Measurements from ENCODE around the gene CINP. TPM values are rescaled to one million over a fixed set of nuclear protein-coding genes. Genes with fewer than 3 reads are reported as not detected.
"Not testable (repeated sequence)": the region's sequence is repeated elsewhere in the genome, so short reads cannot be mapped to it uniquely, and the experiment has no call there.

CINP gene
- total RNA-seq, 1 donor from 2014 or later: 33.7 TPM

DNA sequence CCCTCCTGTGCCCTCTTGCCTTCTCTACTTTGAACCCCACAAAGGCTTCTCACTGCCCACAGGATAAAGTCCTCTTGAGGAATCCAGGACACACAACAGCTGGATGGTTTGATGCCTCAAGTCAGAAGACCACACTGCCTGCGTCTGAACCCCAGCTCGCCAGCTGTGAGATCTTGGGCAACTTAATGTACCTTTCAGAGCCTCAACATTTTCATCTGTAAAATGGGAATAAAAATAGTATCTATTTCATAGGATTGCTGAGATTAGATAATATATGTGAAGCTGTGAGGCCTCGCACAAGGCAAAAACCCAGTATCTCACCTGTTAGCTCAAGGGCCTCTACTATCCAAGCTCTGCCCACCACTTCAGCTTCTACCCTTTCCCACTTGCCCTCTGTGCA, 2.3 kb downstream of the CINP start:
- intact Hi-C loops (cut with micrococcal nuclease): no loop called here
- DNase-seq (no peak), ATAC-seq (no peak)

- ATAC-seq (no peak), DNase-seq (no peak)
- intact Hi-C loops (cut with micrococcal nuclease): no loop called here
These were observed 3.3 kb downstream of the CINP start for GRCh38 chr14:102359341-102359740.

GRCh38 chr14:102356280-102356679, 6.4 kb downstream of the CINP start:
- DNase-seq (no peak), ATAC-seq (no peak)
- intact Hi-C loops (cut with micrococcal nuclease): no loop called here

DNA sequence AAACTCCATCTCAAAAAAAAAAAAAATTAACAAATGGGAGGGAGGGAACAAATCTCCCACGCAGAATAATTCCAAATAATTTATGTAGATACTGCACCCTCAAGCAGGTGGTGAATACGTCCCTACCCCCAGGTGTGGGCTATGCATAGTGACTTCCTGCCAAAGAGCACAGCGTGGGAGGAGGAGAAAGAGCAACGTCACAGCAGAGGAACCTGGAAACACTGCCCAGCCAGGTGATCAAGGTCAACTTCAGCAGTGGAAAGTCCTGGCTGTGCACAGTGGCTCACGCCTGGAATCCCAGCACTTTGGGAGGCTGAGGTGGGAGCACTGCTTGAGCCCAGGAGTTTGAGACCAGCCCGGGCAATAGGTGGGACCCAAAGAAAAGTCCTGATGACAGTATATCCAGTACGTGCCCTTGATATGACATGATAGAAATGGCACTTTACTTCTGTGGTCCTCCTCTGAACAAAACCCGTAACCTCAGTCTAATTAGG, 9.5 kb downstream of the CINP start:
- intact Hi-C loops (cut with micrococcal nuclease): no loop called here
- ATAC-seq (no peak), DNase-seq (no peak)

DNA sequence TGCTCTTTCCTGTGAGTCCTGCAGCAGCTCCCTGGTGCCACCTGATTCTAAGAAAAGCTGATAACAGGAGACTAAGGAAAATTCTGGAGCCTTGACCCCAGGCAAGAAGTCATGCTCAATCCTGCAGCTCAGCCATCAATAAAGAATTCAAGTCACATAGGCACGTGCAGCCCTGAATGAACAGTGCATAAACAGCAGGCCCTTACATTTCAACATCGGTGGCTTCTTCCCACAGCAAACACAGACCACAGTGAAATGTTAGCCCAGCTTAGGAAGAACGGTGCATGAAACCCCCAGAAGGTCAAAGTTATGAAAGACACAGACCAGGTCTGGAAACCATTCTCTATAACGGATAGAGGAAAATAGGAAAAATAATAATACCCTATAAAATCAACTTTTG, 10.5 kb downstream of the CINP start:
- ATAC-seq: no peak
- intact Hi-C loops (cut with micrococcal nuclease): no loop called here
- no peak for DNase-seq

- peak; percentile 57 for ATAC-seq
- not testable (repeated sequence) for DNase-seq
These were observed 11.1 kb downstream of the CINP start for GRCh38 chr14:102351593-102351992.

GRCh38 chr14:102351023-102351422, 11.7 kb downstream of the CINP start:
- ATAC-seq (peak; percentile 76), DNase-seq (peak; percentile 46)
- intact Hi-C loops (cut with micrococcal nuclease): no loop called here

More at GRCh38 chr14:102351593-102351992, 11.1 kb downstream of the CINP start:
- intact Hi-C loops (cut with micrococcal nuclease): not testable (repeated sequence)

DNA sequence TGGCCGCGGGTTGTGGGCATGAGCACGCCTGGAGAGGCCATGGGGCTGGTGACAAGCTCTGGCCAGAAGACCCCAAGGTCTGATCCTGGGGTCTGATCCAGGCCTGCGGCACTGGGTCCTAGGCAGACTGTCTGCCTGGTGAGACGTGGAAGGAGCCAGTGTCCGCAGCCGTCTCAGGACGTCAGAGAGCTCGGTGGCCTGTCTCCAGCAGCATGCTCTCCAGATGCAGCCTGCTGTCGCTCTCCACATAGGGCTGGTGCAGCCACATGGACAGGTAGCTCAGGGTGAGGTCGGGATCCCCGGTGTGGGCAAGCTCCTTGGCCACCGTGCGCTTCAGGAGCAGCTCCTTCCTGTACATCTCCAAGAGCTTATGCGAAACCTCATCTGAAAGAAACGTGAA, 14.3 kb downstream of the CINP start:
- intact Hi-C loops (cut with micrococcal nuclease): no loop called here
- DNase-seq (no peak), ATAC-seq (no peak)

DNA sequence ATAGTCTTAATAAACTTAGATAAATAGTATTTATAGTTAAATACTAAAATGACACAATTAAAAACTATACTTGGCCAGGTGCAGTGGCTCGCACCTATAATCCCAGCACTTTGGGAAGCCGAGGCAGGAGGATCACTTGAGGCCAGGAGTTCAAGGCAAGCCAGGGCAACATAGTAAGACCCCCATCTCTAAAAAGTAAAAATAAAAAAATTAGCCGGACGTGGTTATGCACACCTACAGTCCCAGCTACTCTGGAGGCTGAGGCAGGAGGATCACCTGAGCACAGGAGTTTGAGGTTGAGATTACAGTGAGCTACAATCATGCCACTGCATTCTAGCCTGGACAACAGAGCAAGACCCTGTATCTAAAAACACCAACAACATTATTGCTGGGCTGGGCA, 16.0 kb downstream of the CINP start:
- intact Hi-C loops (cut with micrococcal nuclease): no loop called here
- DNase-seq (no peak), ATAC-seq (no peak)

DNA sequence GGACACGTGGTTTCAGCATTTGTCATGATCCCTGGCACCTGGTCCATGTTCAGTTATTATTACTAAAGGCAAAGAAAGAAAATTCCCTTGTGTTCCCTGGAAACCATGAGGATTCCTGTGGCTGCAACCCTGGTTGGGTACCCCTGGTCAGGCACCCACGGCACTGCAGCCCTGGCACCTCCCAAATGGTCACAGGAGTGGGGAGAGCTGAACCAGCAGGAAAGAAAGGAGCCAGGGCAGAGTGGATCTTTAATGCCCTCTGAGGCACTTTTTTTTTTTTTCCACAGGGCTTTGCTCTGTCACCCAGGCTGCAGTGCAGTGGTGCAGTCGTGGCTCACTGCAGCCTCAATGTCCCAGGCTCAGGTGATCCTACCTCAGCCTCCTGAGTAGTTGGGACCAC, 17.5 kb downstream of the CINP start:
- ATAC-seq (no peak), DNase-seq (no peak)
- intact Hi-C loops (cut with micrococcal nuclease): no loop called here

DNA sequence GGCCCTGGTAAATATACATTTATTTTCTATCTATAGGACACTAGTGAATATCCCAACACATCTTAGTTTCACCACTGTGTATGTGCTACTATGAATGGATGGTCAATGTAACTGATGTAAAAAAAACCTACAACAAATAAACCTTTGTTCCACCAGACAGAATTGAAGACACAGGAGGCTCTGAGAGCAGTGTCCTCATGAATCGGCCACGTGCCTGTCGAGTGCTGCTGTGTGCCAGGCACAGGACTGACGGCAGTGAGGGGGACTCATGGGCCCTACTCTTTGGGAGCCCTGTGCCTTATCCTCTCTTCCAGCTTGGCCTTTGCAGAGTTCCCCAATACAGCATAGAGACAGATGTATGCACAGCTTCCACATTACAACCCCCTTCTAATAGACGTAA, 18.2 kb downstream of the CINP start:
- DNase-seq (no peak), ATAC-seq (no peak)
- intact Hi-C loops (cut with micrococcal nuclease): no loop called here

DNA sequence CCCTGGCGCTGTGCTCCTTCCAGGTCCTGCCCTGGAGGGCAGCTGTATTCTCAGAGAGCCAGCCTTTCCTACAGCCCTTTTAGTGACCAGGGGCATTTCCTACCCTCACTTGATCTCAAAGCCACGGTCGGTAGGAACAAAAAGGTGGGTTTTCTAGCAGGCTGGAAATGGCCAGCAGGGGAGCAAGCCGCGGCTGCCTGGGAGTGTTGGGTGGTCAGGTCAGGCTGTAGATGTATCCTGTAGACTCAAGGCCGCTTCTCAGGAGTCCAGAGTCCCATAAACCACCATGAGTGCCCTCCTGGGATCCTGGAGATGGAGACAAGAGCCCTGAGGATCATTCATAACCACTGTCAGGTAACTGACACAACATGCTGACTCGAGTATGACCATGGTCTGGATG, 18.6 kb downstream of the CINP start:
- intact Hi-C loops (cut with micrococcal nuclease): no loop called here
- ATAC-seq (no peak), DNase-seq (no peak)

DNA sequence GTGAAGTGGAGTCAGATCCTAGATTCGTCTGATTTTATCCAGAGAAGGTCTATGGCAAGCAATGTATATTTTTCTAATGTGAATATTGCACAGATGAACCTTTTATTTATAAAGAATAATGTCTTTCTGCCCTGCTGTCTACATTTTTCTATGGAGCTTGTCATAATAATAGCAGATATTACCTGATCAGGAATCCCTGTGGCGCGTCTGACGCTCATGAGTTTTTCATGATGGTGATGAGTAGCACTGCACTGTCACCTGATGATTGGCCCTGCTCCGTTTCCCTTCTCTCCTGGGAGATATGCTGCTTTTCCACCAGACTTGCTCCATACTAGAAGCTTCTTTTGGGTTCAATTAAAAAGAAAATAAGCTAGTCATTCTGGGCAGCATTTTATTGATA, 20.5 kb downstream of the CINP start:
- intact Hi-C loops (cut with micrococcal nuclease): no loop called here
- DNase-seq: no peak

GRCh38 chr14:102341566-102341965, 21.1 kb downstream of the CINP start:
- ATAC-seq (peak; percentile 11), DNase-seq (no peak)
- intact Hi-C loops (cut with micrococcal nuclease): no loop called here

More for the DNA sequence above, 20.5 kb downstream of the CINP start:
- no peak for ATAC-seq

GRCh38 chr14:102338724-102339123, 24.0 kb downstream of the CINP start:
- no peak for DNase-seq
- ATAC-seq: no peak
- intact Hi-C loops (cut with micrococcal nuclease): no loop called here

GRCh38 chr14:102335163-102335562, 27.5 kb downstream of the CINP start:
- ATAC-seq (no peak), DNase-seq (no peak)

GRCh38 chr14:102333795-102334705, 28.6 kb downstream of the CINP start:
- ATAC-seq (no peak), DNase-seq (no peak)
- intact Hi-C loops (cut with micrococcal nuclease): no loop called here

More at GRCh38 chr14:102335163-102335562, 27.5 kb downstream of the CINP start:
- intact Hi-C loops (cut with micrococcal nuclease): no loop called here

GRCh38 chr14:102333390-102333789, 29.3 kb downstream of the CINP start:
- DNase-seq: no peak
- intact Hi-C loops (cut with micrococcal nuclease): no loop called here
- ATAC-seq: no peak

DNA sequence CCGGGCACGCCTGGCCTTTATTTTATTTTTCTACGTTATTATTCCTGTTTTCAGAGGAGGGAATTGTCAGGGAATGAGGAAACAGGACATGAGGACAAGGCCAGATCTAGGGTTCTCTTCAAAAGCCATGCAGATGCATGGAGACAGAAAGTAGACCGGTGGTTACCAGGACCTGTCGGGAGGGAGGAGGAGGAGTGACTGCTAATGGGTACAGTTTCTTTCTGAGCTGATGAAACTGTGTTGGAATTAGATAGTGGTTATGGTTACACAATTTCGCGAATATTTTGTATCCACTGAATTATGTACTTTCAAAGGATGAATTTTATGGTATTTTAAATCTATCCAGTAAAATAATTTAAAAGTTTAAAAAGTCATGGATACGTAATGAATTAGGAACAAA, 31.9 kb downstream of the CINP start:
- intact Hi-C loops (cut with micrococcal nuclease): no loop called here
- no peak for DNase-seq
- ATAC-seq: no peak

DNA sequence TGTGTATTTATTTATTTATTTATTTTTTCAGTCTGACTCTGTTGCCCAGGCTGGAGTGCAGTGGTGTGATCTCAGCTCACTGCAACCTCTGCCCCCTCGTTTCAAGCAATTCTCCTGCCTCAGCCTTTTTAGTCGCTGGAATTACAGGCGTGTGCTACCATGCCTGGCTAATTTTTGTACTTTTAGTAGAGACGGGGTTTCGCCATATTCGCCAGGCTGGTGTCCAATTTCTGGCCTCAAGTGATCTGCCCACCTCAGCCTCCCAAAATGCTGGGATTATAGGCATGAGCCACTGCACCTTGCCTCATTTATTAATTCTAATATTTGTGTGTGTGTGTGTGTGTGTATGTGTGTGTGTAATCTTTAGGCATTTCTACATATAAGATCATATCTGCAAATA, 33.3 kb downstream of the CINP start:
- intact Hi-C loops (cut with micrococcal nuclease); ATAC-seq; DNase-seq: not testable (repeated sequence)

DNA sequence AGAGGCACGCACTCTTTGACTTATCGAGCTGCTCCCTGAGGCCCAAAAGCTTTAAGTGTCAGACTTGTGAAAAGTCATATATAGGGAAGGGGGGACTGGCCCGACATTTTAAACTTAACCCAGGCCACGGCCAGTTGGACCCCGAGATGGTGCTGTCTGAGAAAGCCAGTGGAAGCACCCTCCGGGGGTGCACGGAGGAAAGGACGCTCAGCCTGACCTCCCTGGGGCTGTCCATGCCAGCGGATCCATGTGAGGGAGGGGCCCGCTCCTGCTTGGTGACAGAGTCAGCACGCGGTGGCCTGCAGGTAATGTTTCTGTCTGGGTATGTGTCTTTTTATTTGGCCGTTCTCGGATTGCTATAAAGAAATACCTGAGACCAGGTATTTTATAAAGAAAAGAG, 36.1 kb downstream of the CINP start:
- no peak for DNase-seq
- intact Hi-C loops (cut with micrococcal nuclease): no loop called here
- no peak for ATAC-seq

Data from left ventricle myocardium superior (tissue), 1 donor.